Bronchial epithelial cell (primary cell): Measurements from ENCODE around the gene PSMD1. TPM values are rescaled to one million over a fixed set of nuclear protein-coding genes. Genes with fewer than 3 reads are reported as not detected.
A peak's percentile ranks its signal among the peaks of the same experiment; 100 is the strongest.

Source experiments
- DNase-seq: peaks from one replicate; pipeline ENCODE4 v3.0.0-alpha.2; 2010; ENCODE audit warnings: low read depth
- FAIRE-seq: peaks from 2 replicates; lab custom pipeline; 2011; peaks lifted over from hg19 to GRCh38; lab: Jason Lieb, UNC
- H3K27me3 ChIP-seq: 2 replicates; pipeline ENCODE4 v1.5.1; 2011; ENCODE audit warnings: low read length; ENCODE audit not compliant: control insufficient read depth, insufficient read depth
- H3K36me3 ChIP-seq: 2 replicates; pipeline ENCODE4 v1.5.1; 2011; ENCODE audit warnings: low read length; ENCODE audit not compliant: control insufficient read depth, insufficient read depth
- H3K4me3 ChIP-seq: 2 replicates; pipeline ENCODE4 v1.5.1; 2011; ENCODE audit warnings: mild to moderate bottlenecking, low read depth, low read length, control low read depth
- total RNA-seq: library from RNA; depleted of rRNA; stranded (reverse); fragments of >200 nt; gene quantifications from 2 replicates; pipeline ENCODE4 v1.2.1, GENCODE V29; 2014
- TF ChIP-seq, protein P1 (sequence below): IDR thresholded peaks from 2 replicates; pipeline ENCODE4 v1.5.1; 2011; ENCODE audit warnings: mild to moderate bottlenecking, moderate library complexity, low read length, control low read depth, inconsistent platforms; ENCODE audit not compliant: insufficient read depth, severe bottlenecking

Gene PSMD1
- total RNA-seq, 1 donor from 2014 or later: 69.5 TPM

DNA sequence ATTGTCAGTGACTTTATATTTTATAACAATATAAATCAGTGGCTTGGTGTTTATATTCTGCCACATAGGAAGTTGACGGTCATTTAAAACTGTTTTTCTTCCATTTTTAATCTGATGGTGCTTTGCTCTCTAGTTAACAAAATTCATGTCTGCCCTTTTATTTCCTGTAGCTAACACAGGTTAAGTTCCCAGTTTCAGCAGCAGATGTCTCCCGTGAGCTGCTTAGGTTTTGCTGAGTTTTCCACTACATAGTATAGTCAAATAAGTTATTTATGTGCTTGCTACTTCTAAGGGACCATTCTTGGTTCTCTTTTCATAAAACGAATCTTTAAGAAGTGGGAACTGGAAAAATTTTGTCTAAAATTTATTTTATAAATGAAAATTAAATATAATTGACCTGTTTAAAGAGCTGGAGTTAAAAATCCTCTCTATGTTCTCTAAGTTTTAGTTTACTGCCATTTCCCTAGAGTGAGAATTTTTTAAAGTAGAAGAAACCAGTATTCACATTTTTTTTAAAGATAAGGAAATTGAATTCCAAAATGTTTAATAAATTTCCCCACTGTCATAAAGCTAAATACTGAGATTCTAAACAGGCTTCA, 47.5 kb downstream of the PSMD1 start:
- peaks cover 1% of the 10 kb centered on the region for H3K36me3 ChIP-seq
- peak; percentile 56 for DNase-seq
- no peak overlapping the region for H3K4me3 ChIP-seq
- no peak for FAIRE-seq
- TF ChIP-seq, protein P1, sequence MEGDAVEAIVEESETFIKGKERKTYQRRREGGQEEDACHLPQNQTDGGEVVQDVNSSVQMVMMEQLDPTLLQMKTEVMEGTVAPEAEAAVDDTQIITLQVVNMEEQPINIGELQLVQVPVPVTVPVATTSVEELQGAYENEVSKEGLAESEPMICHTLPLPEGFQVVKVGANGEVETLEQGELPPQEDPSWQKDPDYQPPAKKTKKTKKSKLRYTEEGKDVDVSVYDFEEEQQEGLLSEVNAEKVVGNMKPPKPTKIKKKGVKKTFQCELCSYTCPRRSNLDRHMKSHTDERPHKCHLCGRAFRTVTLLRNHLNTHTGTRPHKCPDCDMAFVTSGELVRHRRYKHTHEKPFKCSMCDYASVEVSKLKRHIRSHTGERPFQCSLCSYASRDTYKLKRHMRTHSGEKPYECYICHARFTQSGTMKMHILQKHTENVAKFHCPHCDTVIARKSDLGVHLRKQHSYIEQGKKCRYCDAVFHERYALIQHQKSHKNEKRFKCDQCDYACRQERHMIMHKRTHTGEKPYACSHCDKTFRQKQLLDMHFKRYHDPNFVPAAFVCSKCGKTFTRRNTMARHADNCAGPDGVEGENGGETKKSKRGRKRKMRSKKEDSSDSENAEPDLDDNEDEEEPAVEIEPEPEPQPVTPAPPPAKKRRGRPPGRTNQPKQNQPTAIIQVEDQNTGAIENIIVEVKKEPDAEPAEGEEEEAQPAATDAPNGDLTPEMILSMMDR: peak; percentile 63
- no peaks in the 10 kb centered on the region for H3K27me3 ChIP-seq

DNA sequence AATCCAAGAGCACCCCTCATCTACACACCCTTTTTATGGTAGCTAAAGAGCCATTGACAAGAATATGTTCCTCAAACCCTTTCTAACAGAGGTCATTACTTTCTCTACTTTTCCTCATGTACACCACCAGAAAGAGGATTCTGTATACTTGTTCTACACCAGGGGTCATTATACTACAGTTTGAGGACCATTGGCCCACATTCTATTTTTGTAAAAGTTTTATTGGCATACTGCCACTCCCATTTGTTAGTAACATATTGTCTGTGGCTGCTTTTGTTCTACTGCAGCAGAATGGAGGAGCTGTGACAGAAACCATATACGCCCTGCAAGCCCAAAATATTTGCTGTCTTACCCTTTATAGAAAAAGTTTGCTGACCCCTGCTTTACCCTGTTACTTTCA, 53.9 kb downstream of the PSMD1 start:
- FAIRE-seq (no peak), DNase-seq (no peak)
- Histone ChIP-seq H3K27me3 (no peaks in the 10 kb centered on the region), H3K36me3 (peaks cover 6% of the 10 kb centered on the region), H3K4me3 (no peak overlapping the region)
- TF ChIP-seq, protein P1: no peak

DNA sequence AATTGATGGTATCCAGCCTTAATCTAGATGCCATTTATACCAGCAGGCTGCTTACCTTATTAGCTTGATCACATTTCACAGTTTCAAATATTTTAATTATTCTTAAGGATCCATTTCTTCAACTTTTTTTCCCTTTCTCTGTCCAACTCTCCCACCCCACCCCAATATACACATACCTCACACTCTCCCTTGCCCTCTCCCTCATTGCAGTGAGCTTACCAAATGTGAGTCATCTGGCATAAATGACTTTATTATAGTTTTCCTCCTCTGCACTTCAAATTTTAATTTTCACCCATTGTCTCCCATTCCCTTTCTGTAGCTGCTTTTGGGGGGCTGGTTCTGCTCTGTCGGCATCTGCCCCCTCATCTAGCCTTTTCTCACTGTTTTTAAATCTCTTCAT, 55.3 kb downstream of the PSMD1 start:
- Histone ChIP-seq H3K36me3 (peaks cover 6% of the 10 kb centered on the region), H3K4me3 (no peak overlapping the region), H3K27me3 (no peaks in the 10 kb centered on the region)
- FAIRE-seq: no peak
- TF ChIP-seq, protein P1: no peak
- peak; percentile 11 for DNase-seq

DNA sequence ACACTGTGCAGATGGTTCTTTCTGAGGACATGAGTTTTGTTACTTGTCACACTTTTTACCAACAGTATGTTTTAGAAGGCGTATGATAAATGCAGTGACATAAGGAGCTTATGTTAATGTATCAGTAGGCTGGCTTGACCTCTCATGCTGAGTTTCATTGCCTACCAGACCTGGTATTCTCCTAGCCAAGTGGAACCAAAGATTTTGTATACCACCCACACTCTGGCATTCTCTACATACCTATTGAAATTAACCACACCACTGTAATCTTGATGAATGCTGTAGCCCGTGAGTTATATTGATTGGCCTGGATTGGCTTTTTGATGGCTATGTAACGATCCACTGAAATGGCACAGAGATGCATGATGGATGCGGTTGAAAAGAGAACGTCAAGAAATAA, 56.8 kb downstream of the PSMD1 start:
- Histone ChIP-seq H3K27me3 (no peaks in the 10 kb centered on the region), H3K4me3 (no peak overlapping the region), H3K36me3 (peaks cover 5% of the 10 kb centered on the region)
- TF ChIP-seq, protein P1: no peak
- FAIRE-seq (no peak), DNase-seq (no peak)

DNA sequence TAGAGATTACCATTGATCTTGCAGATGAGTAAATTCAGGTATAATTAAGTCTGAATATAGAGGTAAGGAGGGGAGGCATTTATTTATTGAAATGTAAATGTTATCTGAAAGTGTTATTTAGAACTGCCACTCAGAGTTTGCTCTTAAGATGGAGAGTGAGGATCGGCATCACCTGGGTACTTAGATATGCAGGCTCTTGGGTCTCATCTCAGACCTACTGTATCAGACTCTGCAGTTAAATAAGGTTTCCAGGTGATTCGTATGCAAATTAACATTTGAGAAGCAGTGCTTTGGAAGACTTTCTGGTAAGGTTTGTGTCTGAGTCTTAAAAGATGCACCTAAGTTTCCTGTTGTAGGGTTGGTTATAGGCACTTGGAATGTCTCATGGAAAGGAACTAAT, 59.0 kb downstream of the PSMD1 start:
- FAIRE-seq (no peak), DNase-seq (no peak)
- Histone ChIP-seq H3K27me3 (no peaks in the 10 kb centered on the region), H3K4me3 (no peak overlapping the region), H3K36me3 (peaks cover 5% of the 10 kb centered on the region)
- TF ChIP-seq, protein P1: no peak

DNA sequence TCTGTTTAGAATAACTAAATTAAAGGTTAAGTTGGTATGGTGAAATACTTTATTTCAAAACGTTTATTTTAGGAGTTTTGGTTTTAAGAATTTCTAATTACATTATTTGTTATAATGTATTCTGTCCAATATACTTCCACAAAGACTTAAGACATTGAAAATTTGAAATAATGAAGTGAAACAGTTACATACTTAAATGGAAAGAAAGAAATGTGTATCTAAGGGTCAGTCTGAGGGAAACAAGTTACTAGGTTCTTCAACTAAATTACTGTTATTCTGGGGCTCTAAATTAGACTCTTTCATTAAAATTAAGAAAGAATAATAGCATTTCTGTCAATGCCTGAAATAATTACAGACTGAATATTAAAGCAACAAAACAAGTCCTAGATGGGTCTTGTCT, 60.5 kb downstream of the PSMD1 start:
- TF ChIP-seq, protein P1: no peak
- H3K4me3 ChIP-seq: no peak overlapping the region
- peaks cover 5% of the 10 kb centered on the region for H3K36me3 ChIP-seq
- DNase-seq: no peak
- no peaks in the 10 kb centered on the region for H3K27me3 ChIP-seq
- FAIRE-seq: no peak
